ENCODE measurements around the gene KRT78.

KRT78 gene

GRCh38 chr12:52818388-52818787, 30.4 kb downstream of the KRT78 start:
- TF ChIP-seq, protein P1, sequence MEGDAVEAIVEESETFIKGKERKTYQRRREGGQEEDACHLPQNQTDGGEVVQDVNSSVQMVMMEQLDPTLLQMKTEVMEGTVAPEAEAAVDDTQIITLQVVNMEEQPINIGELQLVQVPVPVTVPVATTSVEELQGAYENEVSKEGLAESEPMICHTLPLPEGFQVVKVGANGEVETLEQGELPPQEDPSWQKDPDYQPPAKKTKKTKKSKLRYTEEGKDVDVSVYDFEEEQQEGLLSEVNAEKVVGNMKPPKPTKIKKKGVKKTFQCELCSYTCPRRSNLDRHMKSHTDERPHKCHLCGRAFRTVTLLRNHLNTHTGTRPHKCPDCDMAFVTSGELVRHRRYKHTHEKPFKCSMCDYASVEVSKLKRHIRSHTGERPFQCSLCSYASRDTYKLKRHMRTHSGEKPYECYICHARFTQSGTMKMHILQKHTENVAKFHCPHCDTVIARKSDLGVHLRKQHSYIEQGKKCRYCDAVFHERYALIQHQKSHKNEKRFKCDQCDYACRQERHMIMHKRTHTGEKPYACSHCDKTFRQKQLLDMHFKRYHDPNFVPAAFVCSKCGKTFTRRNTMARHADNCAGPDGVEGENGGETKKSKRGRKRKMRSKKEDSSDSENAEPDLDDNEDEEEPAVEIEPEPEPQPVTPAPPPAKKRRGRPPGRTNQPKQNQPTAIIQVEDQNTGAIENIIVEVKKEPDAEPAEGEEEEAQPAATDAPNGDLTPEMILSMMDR (conservative IDR thresholded peaks at IDR 0.05; ENCODE audit: low read depth, low read length): no peak
- DNase-seq (ENCODE audit: low read depth): no peak
- no peak overlapping the region for H3K4me3 ChIP-seq (ENCODE audit: low read depth, low read length)

DNA sequence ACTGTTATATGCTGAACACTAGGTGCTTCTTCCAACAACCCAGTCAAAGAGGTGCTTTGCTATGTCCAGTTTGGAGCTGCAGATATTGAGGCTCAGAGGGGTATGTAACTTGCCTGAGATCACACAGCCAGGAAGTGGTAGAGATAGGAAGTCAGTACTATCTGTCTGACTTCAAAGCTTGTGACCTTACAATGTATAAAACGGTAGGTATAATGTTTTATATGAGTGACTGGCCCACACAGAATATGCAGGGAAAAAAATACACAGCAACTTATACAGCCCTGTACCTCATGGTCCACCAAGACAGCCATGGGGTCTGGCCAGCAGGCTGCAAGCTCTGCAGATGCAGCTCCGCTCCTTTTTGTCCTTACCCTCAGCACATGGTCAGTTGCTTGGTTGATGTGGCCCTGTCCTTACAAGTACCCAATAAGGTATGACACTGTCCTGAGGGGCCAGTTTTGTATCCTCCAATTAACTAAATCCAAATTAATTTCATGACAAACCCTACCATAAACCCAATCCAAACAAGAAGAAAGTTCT, 31.0 kb downstream of the KRT78 start:
- TF ChIP-seq, protein P1 (conservative IDR thresholded peaks at IDR 0.05; ENCODE audit: low read depth, low read length): no peak

GRCh38 chr12:52817003-52817698, 31.6 kb downstream of the KRT78 start:
- no peak overlapping the region for H3K4me3 ChIP-seq (ENCODE audit: low read depth, low read length)
- TF ChIP-seq, protein P1 (conservative IDR thresholded peaks at IDR 0.05; ENCODE audit: low read depth, low read length): no peak
- no peak for DNase-seq (ENCODE audit: low read depth)

More for the DNA sequence above, 31.0 kb downstream of the KRT78 start:
- no peak for DNase-seq (ENCODE audit: low read depth)
- no peak overlapping the region for H3K4me3 ChIP-seq (ENCODE audit: low read depth, low read length)

GRCh38 chr12:52815676-52816588, 32.9 kb downstream of the KRT78 start:
- no peak overlapping the region for H3K4me3 ChIP-seq (ENCODE audit: low read depth, low read length)
- TF ChIP-seq, protein P1 (conservative IDR thresholded peaks at IDR 0.05; ENCODE audit: low read depth, low read length): no peak
- no peak for DNase-seq (ENCODE audit: low read depth)

GRCh38 chr12:52815161-52815560, 33.6 kb downstream of the KRT78 start:
- DNase-seq (ENCODE audit: low read depth): no peak
- TF ChIP-seq, protein P1 (conservative IDR thresholded peaks at IDR 0.05; ENCODE audit: low read depth, low read length): no peak
- no peak overlapping the region for H3K4me3 ChIP-seq (ENCODE audit: low read depth, low read length)

DNA sequence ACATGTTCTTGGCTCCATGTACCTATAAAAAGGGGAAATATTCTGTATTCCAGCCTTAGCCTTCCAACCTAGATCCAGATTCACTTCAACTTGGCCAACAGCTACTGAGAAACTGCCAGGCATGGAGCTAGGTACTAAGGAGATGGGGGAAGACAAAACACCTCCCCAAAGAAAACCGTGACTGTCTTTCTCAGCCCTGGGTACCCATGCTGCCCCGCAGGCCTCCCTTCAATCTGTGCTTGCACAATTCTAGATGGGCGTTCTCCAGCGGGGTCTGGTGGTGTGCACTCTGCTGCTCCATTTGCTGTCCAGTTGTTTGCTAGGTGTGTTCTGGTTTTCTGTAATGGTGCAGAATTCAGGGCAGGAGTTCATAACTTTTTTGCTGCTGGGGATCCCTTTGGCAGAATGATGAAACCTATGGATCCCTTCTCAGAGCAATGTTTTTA, 34.1 kb downstream of the KRT78 start:
- TF ChIP-seq, protein P1 (conservative IDR thresholded peaks at IDR 0.05; ENCODE audit: low read depth, low read length): no peak

More for the DNA sequence above, 34.1 kb downstream of the KRT78 start:
- no peak for DNase-seq (ENCODE audit: low read depth)
- H3K4me3 ChIP-seq (ENCODE audit: low read depth, low read length): no peak overlapping the region
